Esophagus squamous epithelium (tissue), 5 donors: ENCODE measurements around the gene RAB13. TPM values are rescaled to one million over a fixed set of nuclear protein-coding genes. Genes with fewer than 3 reads are reported as not detected.
"Not testable (repeated sequence)": the region's sequence is repeated elsewhere in the genome, so short reads cannot be mapped to it uniquely, and the experiment has no call there.

Experiments used
- DNase-seq: peaks from one replicate; lab custom pipeline; 2025; lab: John Stamatoyannopoulos, UW
- H3K27ac ChIP-seq, 4 donors: fragments of 200-600 bp; sonication (generic); one replicate each; pipeline ENCODE4 v1.5.1; 2016 to 2019; ENCODE audit warnings: mild to moderate bottlenecking in 1 of 4
- H3K27me3 ChIP-seq, 4 donors: fragments of 200-600 bp; sonication (generic); 1 replicate in 3 of 4; 2 replicates in 1 of 4; pipeline versions ENCODE4 v1.5.1 to v1.6.0; 2017 to 2021; ENCODE audit warnings: antibody characterized with exemption in 1 of 4
- H3K36me3 ChIP-seq, 3 donors: fragments of 200-600 bp; sonication (generic); one replicate each; pipeline ENCODE4 v1.5.1; 2016 to 2019
- H3K4me1 ChIP-seq, 3 donors: fragments of 200-600 bp; sonication (generic); one replicate each; pipeline ENCODE4 v1.5.1; 2017 to 2019
- H3K4me3 ChIP-seq, 4 donors: fragments of 200-600 bp; sonication (generic); 1 replicate in 3 of 4; 2 replicates in 1 of 4; pipeline ENCODE4 v1.5.1; 2016 to 2019; ENCODE audit warnings: mild to moderate bottlenecking in 2 of 4, moderate library complexity in 1 of 4
- H3K9me3 ChIP-seq, 3 donors: fragments of 200-600 bp; sonication (generic); one replicate each; pipeline ENCODE4 v1.5.1; 2016 to 2019
- POLR2A ChIP-seq, 4 donors: fragments of 450-650 bp; IDR thresholded peaks; one replicate each; pipeline ENCODE4 v1.6.1; 2017; ENCODE audit warnings: antibody characterized with exemption in 4 of 4, mild to moderate bottlenecking in 4 of 4, moderate library complexity in 3 of 4
- WGBS, 2 donors: methylation state at CpG; one replicate each; pipeline ENCODE4 v1.1.5; 2018; 5-methylcytosine and 5-hydroxymethylcytosine counted together
- intact Hi-C: fragments of 100-400 bp; cut with DNase I; formaldehyde crosslinking; loops from one replicate; pipeline ENCODE4 v1.15.0; 2022
- total RNA-seq, 4 donors: library from RNA; depleted of rRNA; stranded (reverse); fragments of >200 nt; gene quantifications; one replicate each; pipeline ENCODE4 v1.1.0, GENCODE V29; 2016
- TF ChIP-seq, protein P1 (sequence below), 6 experiments: fragments of 450-650 bp in 4 of 6; fragments of 200-600 bp in 2 of 6; sonication (generic) in 2 of 6; IDR thresholded peaks; one replicate each; pipeline ENCODE4 v1.5.1; 2016 to 2019; ENCODE audit warnings: antibody characterized with exemption in 6 of 6, mild to moderate bottlenecking in 4 of 6, moderate library complexity in 4 of 6
- donor health status: DM: yes; HTN: yes; CAD: no.

Gene RAB13
- total RNA-seq, 4 donors from 2014 or later: 24.1 to 45.8 (median 35.5) TPM

DNA sequence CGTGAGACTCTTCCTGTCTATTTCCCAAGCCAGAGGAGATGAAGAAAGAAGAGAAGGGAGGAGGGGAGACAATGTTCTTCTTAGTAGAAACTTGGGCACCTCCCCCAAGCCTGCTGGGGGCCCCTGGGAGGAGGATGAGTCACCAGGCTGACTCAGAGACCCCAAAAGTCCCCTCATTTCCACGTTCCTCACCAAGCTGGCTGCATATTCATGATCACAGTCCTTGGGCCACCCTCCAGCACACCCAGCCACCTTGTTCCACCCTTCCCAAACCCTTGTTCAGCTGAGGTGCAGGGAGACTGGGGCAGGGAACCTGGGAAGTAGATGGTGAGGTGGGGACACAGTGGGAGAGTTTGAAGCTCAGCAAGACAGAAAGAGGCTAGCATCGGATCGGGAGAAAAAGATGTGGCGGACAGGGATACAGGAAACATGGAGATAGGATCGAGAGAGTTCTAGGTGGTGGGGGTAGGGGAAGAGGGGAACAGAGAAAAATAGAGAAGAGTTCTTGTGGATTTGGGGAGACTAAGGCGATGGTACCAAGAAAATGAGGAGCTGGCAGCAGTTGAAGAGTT, 712 bp downstream of the RAB13 start:
- TF ChIP-seq, protein P1, sequence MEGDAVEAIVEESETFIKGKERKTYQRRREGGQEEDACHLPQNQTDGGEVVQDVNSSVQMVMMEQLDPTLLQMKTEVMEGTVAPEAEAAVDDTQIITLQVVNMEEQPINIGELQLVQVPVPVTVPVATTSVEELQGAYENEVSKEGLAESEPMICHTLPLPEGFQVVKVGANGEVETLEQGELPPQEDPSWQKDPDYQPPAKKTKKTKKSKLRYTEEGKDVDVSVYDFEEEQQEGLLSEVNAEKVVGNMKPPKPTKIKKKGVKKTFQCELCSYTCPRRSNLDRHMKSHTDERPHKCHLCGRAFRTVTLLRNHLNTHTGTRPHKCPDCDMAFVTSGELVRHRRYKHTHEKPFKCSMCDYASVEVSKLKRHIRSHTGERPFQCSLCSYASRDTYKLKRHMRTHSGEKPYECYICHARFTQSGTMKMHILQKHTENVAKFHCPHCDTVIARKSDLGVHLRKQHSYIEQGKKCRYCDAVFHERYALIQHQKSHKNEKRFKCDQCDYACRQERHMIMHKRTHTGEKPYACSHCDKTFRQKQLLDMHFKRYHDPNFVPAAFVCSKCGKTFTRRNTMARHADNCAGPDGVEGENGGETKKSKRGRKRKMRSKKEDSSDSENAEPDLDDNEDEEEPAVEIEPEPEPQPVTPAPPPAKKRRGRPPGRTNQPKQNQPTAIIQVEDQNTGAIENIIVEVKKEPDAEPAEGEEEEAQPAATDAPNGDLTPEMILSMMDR (IDR thresholded peaks at IDR 0.05): no peak
- peak in 1 of 4 donors; percentile 23 for TF ChIP-seq POLR2A (IDR thresholded peaks at IDR 0.05)
- H3K36me3 ChIP-seq: peaks cover 0 to 34% (median 8%) of the 10 kb centered on the region in 3 donors
- peaks cover 8 to 39% (median 23%) of the 10 kb centered on the region in 3 donors for H3K4me1 ChIP-seq
- H3K4me3 ChIP-seq: peak overlapping the region; percentile 58 to 75 (median 68)
- no peaks in the 10 kb centered on the region for H3K9me3 ChIP-seq
- 5 to 6% methylated on average over 7 of the region's 7 CpGs for WGBS, 2 donors
- DNase-seq: no peak
- peak overlapping the region; percentile 83 to 97 (median 86) for H3K27ac ChIP-seq
- intact Hi-C loops: loop anchor here (5.0 to 10.0 kb wide), 2 partner anchors 188 to 311 kb away; partner anchors contain the start of genes ILF2 and NPR1
- H3K27me3 ChIP-seq: no peaks in the 10 kb centered on the region

- Histone ChIP-seq H3K9me3 (no peaks in the 10 kb centered on the region), H3K27me3 (no peaks in the 10 kb centered on the region), H3K4me3 (peak overlapping the region in 3 of 4 donors; percentile 64 to 75 (median 72)), H3K4me1 (peaks cover 4 to 33% (median 18%) of the 10 kb centered on the region in 3 donors), H3K36me3 (peaks cover 0 to 40% (median 8%) of the 10 kb centered on the region in 3 donors), H3K27ac (peak overlapping the region in 3 of 4 donors; percentile 83 to 97 (median 89))
- TF ChIP-seq POLR2A (IDR thresholded peaks at IDR 0.05): no peak
- TF ChIP-seq, protein P1 (IDR thresholded peaks at IDR 0.05): no peak
- 67 to 68% methylated on average over 6 of the region's 6 CpGs for WGBS, 2 donors
- intact Hi-C loops: loop anchor here (10.0 kb wide), 1 partner anchor 310 kb away; the partner anchor contains the start of genes ILF2 and NPR1
- DNase-seq: no peak
Measured at GRCh38 chr1:153984123-153984894, 1.8 kb downstream of the RAB13 start.

GRCh38 chr1:153981735-153982134, 4.4 kb downstream of the RAB13 start:
- not testable (repeated sequence) for H3K27me3 ChIP-seq, DNase-seq, H3K9me3 ChIP-seq, H3K4me3 ChIP-seq
- H3K4me1 ChIP-seq: peaks cover 10 to 44% (median 16%) of the 10 kb centered on the region in 3 donors
- H3K36me3 ChIP-seq: peaks cover 0 to 47% (median 8%) of the 10 kb centered on the region in 3 donors
- WGBS, 2 donors: 88 to 95% methylated on average over 2 of the region's 2 CpGs
- H3K27ac ChIP-seq: peak overlapping the region in 1 of 4 donors; percentile 3
- intact Hi-C loops: loop anchor here (10.0 kb wide), 1 partner anchor 307 kb away; the partner anchor contains the start of genes ILF2 and NPR1

- DNase-seq: not testable (repeated sequence)
Measured at GRCh38 chr1:153979091-153979490, 7.0 kb downstream of the RAB13 start.

GRCh38 chr1:153978274-153978909, 7.7 kb downstream of the RAB13 start:
- H3K4me3 ChIP-seq: peak overlapping the region; percentile 84 to 90 (median 88)
- H3K4me1 ChIP-seq: peaks cover 0 to 32% (median 19%) of the 10 kb centered on the region in 3 donors
- peak overlapping the region; percentile 90 to 94 (median 94) for H3K27ac ChIP-seq
- intact Hi-C loops: no loop called here
- 48 to 54% methylated on average over 9 of the region's 9 CpGs for WGBS, 2 donors
- no peaks in the 10 kb centered on the region for H3K27me3 ChIP-seq
- TF ChIP-seq POLR2A (IDR thresholded peaks at IDR 0.05): no peak
- TF ChIP-seq, protein P1 (IDR thresholded peaks at IDR 0.05): no peak
- DNase-seq: no peak
- H3K36me3 ChIP-seq: peaks cover 8 to 72% (median 22%) of the 10 kb centered on the region in 3 donors
- no peaks in the 10 kb centered on the region for H3K9me3 ChIP-seq

More at GRCh38 chr1:153979091-153979490, 7.0 kb downstream of the RAB13 start:
- 84 to 96% methylated on average over 11 of the region's 12 CpGs for WGBS, 2 donors
- intact Hi-C loops, H3K27ac ChIP-seq, H3K27me3 ChIP-seq, H3K9me3 ChIP-seq, H3K4me3 ChIP-seq: not testable (repeated sequence)
- Histone ChIP-seq H3K36me3 (peaks cover 8 to 70% (median 17%) of the 10 kb centered on the region in 3 donors), H3K4me1 (peaks cover under 1 to 34% (median 19%) of the 10 kb centered on the region in 3 donors)
